ENCODE measurements around the gene TBC1D17.
"Not testable (repeated sequence)": the region's sequence is repeated elsewhere in the genome, so short reads cannot be mapped to it uniquely, and the experiment has no call there.

The TBC1D17 gene

GRCh38 chr19:49923055-49924003 lies 45.8 kb downstream of the TBC1D17 start:
- no peaks in the 10 kb centered on the region for H3K27me3 Mint-ChIP-seq
- no peak for DNase-seq
- H3K36me3 Mint-ChIP-seq (ENCODE audit: insufficient read depth) = peaks cover 43% of the 10 kb centered on the region
- no peaks in the 10 kb centered on the region for H3K9me3 Mint-ChIP-seq
- H3K4me3 Mint-ChIP-seq = no peak overlapping the region
- H3K27ac Mint-ChIP-seq = no peak overlapping the region
- H3K4me1 Mint-ChIP-seq (ENCODE audit: low read depth in 2 of 2) = peaks cover 15 to 37% of the 10 kb centered on the region in 2 donors
- ATAC-seq (replicated peaks) = no peak

GRCh38 chr19:49924004-49924880 lies 46.7 kb downstream of the TBC1D17 start:
- Mint-ChIP-seq H3K4me3 (no peak overlapping the region), H3K27ac (no peak overlapping the region), H3K9me3 (no peaks in the 10 kb centered on the region), H3K27me3 (no peaks in the 10 kb centered on the region), H3K36me3 (ENCODE audit: insufficient read depth) (peaks cover 46% of the 10 kb centered on the region), H3K4me1 (ENCODE audit: low read depth in 2 of 2) (peaks cover 21 to 42% of the 10 kb centered on the region in 2 donors)
- no peak for DNase-seq
- no peak for ATAC-seq (replicated peaks)

GRCh38 chr19:49924881-49925210 lies 47.3 kb downstream of the TBC1D17 start:
- ATAC-seq (replicated peaks); H3K27ac Mint-ChIP-seq; H3K4me3 Mint-ChIP-seq; H3K9me3 Mint-ChIP-seq; H3K27me3 Mint-ChIP-seq; DNase-seq: not testable (repeated sequence)
- peaks cover 51% of the 10 kb centered on the region for H3K36me3 Mint-ChIP-seq (ENCODE audit: insufficient read depth)
- H3K4me1 Mint-ChIP-seq (ENCODE audit: low read depth in 2 of 2) = peaks cover 27 to 47% of the 10 kb centered on the region in 2 donors

- Mint-ChIP-seq H3K36me3 (ENCODE audit: insufficient read depth) (peaks cover 54% of the 10 kb centered on the region), H3K4me1 (ENCODE audit: low read depth in 2 of 2) (peaks cover 30 to 51% of the 10 kb centered on the region in 2 donors), H3K9me3 (no peaks in the 10 kb centered on the region), H3K27me3 (no peaks in the 10 kb centered on the region), H3K4me3 (no peak overlapping the region), H3K27ac (peak overlapping the region in 1 of 2 donors; percentile 23)
- no peak for DNase-seq
- ATAC-seq (replicated peaks) = no peak
Observed at GRCh38 chr19:49925486-49925885, 48.0 kb downstream of the TBC1D17 start.

- ATAC-seq (replicated peaks) (no peak), DNase-seq (no peak)
- Mint-ChIP-seq H3K36me3 (ENCODE audit: insufficient read depth) (peaks cover 58% of the 10 kb centered on the region), H3K27me3 (no peaks in the 10 kb centered on the region), H3K27ac (peak overlapping the region in 1 of 2 donors; percentile 32), H3K9me3 (no peaks in the 10 kb centered on the region), H3K4me1 (ENCODE audit: low read depth in 2 of 2) (peaks cover 35 to 52% of the 10 kb centered on the region in 2 donors), H3K4me3 (no peak overlapping the region)
Observed at GRCh38 chr19:49926515-49926914, 49.0 kb downstream of the TBC1D17 start.

- Mint-ChIP-seq H3K27ac (peak overlapping the region; percentile 94 to 98), H3K4me1 (ENCODE audit: low read depth in 2 of 2) (peaks cover 42 to 54% of the 10 kb centered on the region in 2 donors), H3K4me3 (peak overlapping the region; percentile 87 to 100), H3K9me3 (no peaks in the 10 kb centered on the region), H3K36me3 (ENCODE audit: insufficient read depth) (peaks cover 68% of the 10 kb centered on the region), H3K27me3 (no peaks in the 10 kb centered on the region)
- DNase-seq (no peak), ATAC-seq (replicated peaks) (no peak)
Observed at GRCh38 chr19:49927526-49928264, 50.2 kb downstream of the TBC1D17 start.

GRCh38 chr19:49929121-49929610 lies 51.7 kb downstream of the TBC1D17 start, which contains the start of the genes ATF5 and NUP62:
Gene ATF5 (plus strand): TSS chr19:49929205. CDS start chr19:49930851, 1,646 bp downstream.
Gene NUP62 (minus strand): TSS chr19:49929504. CDS start chr19:49909807, 19,697 bp downstream.
- H3K4me1 Mint-ChIP-seq (ENCODE audit: low read depth in 2 of 2) = peaks cover 55 to 58% of the 10 kb centered on the region in 2 donors
- H3K27ac Mint-ChIP-seq = peak within 1 kb of the TSS; percentile 94 to 98
- peaks cover 68% of the 10 kb centered on the region for H3K36me3 Mint-ChIP-seq (ENCODE audit: insufficient read depth)
- H3K4me3 Mint-ChIP-seq = peak within 1 kb of the TSS; percentile 87 to 100
- ATAC-seq (replicated peaks) = peak; percentile 55
- H3K9me3 Mint-ChIP-seq = no peaks in the 10 kb centered on the region
- DNase-seq = peak; percentile 93 to 94 (median 93)
- H3K27me3 Mint-ChIP-seq = no peaks in the 10 kb centered on the region

GRCh38 chr19:49929611-49930482 lies 52.3 kb downstream of the TBC1D17 start:
- Mint-ChIP-seq H3K36me3 (ENCODE audit: insufficient read depth) (peaks cover 63% of the 10 kb centered on the region), H3K4me3 (peak overlapping the region; percentile 87 to 100), H3K27me3 (no peaks in the 10 kb centered on the region), H3K27ac (peak overlapping the region; percentile 94 to 98), H3K9me3 (no peaks in the 10 kb centered on the region), H3K4me1 (ENCODE audit: low read depth in 2 of 2) (peaks cover 55 to 56% of the 10 kb centered on the region in 2 donors)
- DNase-seq (peak; percentile 91 to 93 (median 92)), ATAC-seq (replicated peaks) (peak; percentile 81)

GRCh38 chr19:49930483-49931011 lies 53.0 kb downstream of the TBC1D17 start:
- DNase-seq = no peak
- no peaks in the 10 kb centered on the region for H3K27me3 Mint-ChIP-seq
- H3K4me1 Mint-ChIP-seq (ENCODE audit: low read depth in 2 of 2) = peaks cover 53 to 55% of the 10 kb centered on the region in 2 donors
- peak overlapping the region; percentile 94 to 98 for H3K27ac Mint-ChIP-seq
- no peaks in the 10 kb centered on the region for H3K9me3 Mint-ChIP-seq
- no peak for ATAC-seq (replicated peaks)
- peaks cover 58% of the 10 kb centered on the region for H3K36me3 Mint-ChIP-seq (ENCODE audit: insufficient read depth)
- H3K4me3 Mint-ChIP-seq = peak overlapping the region; percentile 87 to 100

GRCh38 chr19:49931293-49932040 lies 54.0 kb downstream of the TBC1D17 start:
- Mint-ChIP-seq H3K27ac (no peak overlapping the region), H3K36me3 (ENCODE audit: insufficient read depth) (peaks cover 50% of the 10 kb centered on the region)

GRCh38 chr19:49932041-49932451 lies 54.5 kb downstream of the TBC1D17 start:
- Mint-ChIP-seq H3K27ac (peak overlapping the region in 1 of 2 donors; percentile 72), H3K27me3 (no peaks in the 10 kb centered on the region), H3K4me1 (ENCODE audit: low read depth in 2 of 2) (peaks cover 51 to 55% of the 10 kb centered on the region in 2 donors), H3K9me3 (no peaks in the 10 kb centered on the region), H3K4me3 (peak overlapping the region; percentile 37 to 75), H3K36me3 (ENCODE audit: insufficient read depth) (peaks cover 49% of the 10 kb centered on the region)
- ATAC-seq (replicated peaks) (no peak), DNase-seq (no peak)

More at GRCh38 chr19:49931293-49932040, 54.0 kb downstream of the TBC1D17 start:
- Mint-ChIP-seq H3K4me3 (peak overlapping the region; percentile 75 to 100), H3K4me1 (ENCODE audit: low read depth in 2 of 2) (peaks cover 52 to 55% of the 10 kb centered on the region in 2 donors), H3K27me3 (no peaks in the 10 kb centered on the region), H3K9me3 (no peaks in the 10 kb centered on the region)
- ATAC-seq (replicated peaks) (no peak), DNase-seq (no peak)
